A549 (cell line): ENCODE data around the gene COBL. TPM values are rescaled to one million over a fixed set of nuclear protein-coding genes. Genes with fewer than 3 reads are reported as not detected.

Source experiments
- ATAC-seq, 2 experiments: fragments of 200-7000 bp in 1 of 2; fragments of >200 bp in 1 of 2; cut with Nextera tagmentation in 1 of 2; cut with Tn5 transposase in 1 of 2; 3 replicates each; pipeline versions ENCODE4 v1.8.0 to v1.9.1; 2018 to 2020; ENCODE audit warnings: mild to moderate bottlenecking in 1 of 2, moderate library complexity in 1 of 2
- CTCF ChIA-PET: fragments of 300-600 bp; sonication (Branson Sonifier 250); formaldehyde crosslinking; extraction: SDS; loops from one replicate; lab custom pipeline; 2021; ENCODE audit warnings: antibody characterized with exemption, inconsistent platforms; lab: Yijun Ruan, JAX
- POLR2A ChIA-PET: fragments of 350-600 bp; formaldehyde crosslinking; extraction: SDS; loops from one replicate; lab custom pipeline; 2021; ENCODE audit warnings: antibody characterized with exemption, inconsistent platforms; lab: Yijun Ruan, JAX
- DNase-seq, 2 experiments: peaks; one replicate each; pipeline versions ENCODE4 v3.0.0 to v3.0.0-alpha.2; 2011 to 2016; ENCODE audit warnings: low read depth in 1 of 2, low spot score in 1 of 2
- FAIRE-seq: peaks from 2 replicates; lab custom pipeline; 2011; peaks lifted over from hg19 to GRCh38; lab: Jason Lieb, UNC
- H3K27ac ChIP-seq, 2 experiments: fragments of >200 bp; sonication (Bioruptor Twin); formaldehyde crosslinking; 3 replicates each; pipeline ENCODE4 v1.5.1; 2016 to 2017
- H3K4me1 ChIP-seq: fragments of >200 bp; sonication (Bioruptor Twin); formaldehyde crosslinking; 3 replicates; pipeline ENCODE4 v1.6.1; 2016
- H3K4me2 ChIP-seq: fragments of >200 bp; sonication (Bioruptor Twin); formaldehyde crosslinking; 3 replicates; pipeline ENCODE4 v1.6.1; 2016
- H3K4me3 ChIP-seq: fragments of >200 bp; sonication (Bioruptor Twin); formaldehyde crosslinking; 3 replicates; pipeline ENCODE4 v1.5.1; 2016
- H3K9me3 ChIP-seq: fragments of >200 bp; sonication (Bioruptor Twin); formaldehyde crosslinking; 3 replicates; pipeline ENCODE4 v1.6.1; 2016
- BHLHE40 ChIP-seq: IDR thresholded peaks from 2 replicates; pipeline ENCODE4 v1.6.1; 2012; ENCODE audit warnings: low read depth, low read length, inconsistent platforms
- CBX8 ChIP-seq: fragments of 200-600 bp; sonication (generic); IDR thresholded peaks from 2 replicates; pipeline ENCODE4 v1.6.1; 2016
- CEBPB ChIP-seq, 2 experiments: fragments of >200 bp in 1 of 2; sonication (Bioruptor Twin) in 1 of 2; formaldehyde crosslinking in 1 of 2; IDR thresholded peaks; 2 replicates each; pipeline ENCODE4 v1.6.1; 2012 to 2016
- EHF ChIP-seq: fragments of 250-450 bp; sonication (Bioruptor Pico); IDR thresholded peaks from 2 replicates; pipeline ENCODE4 v1.5.0; 2020; ENCODE audit warnings: mild to moderate bottlenecking
- EHMT2 ChIP-seq: fragments of 200-600 bp; sonication (generic); IDR thresholded peaks from 2 replicates; pipeline ENCODE4 v1.6.1; 2016; ENCODE audit warnings: antibody characterized with exemption, low read depth, mild to moderate bottlenecking, moderate library complexity
- EP300 ChIP-seq, 2 experiments: fragments of >200 bp; sonication (Bioruptor Twin); formaldehyde crosslinking; IDR thresholded peaks; 2 replicates in 1 of 2; 3 replicates in 1 of 2; pipeline ENCODE4 v1.6.1; 2016 to 2017
- FOXS1 ChIP-seq: fragments of 250-450 bp; sonication (Bioruptor Pico); IDR thresholded peaks from 2 replicates; pipeline ENCODE4 v1.5.0; 2020; ENCODE audit warnings: mild to moderate bottlenecking, moderate library complexity
- GATA3 ChIP-seq: IDR thresholded peaks from 2 replicates; pipeline ENCODE4 v1.6.1; 2012; ENCODE audit warnings: borderline replicate concordance
- HOXB5 ChIP-seq: fragments of 250-450 bp; sonication (Bioruptor Pico); IDR thresholded peaks from 2 replicates; pipeline ENCODE4 v1.5.0; 2020; ENCODE audit warnings: mild to moderate bottlenecking, moderate library complexity
- JUN ChIP-seq, 2 experiments: fragments of >200 bp; sonication (Bioruptor Twin); formaldehyde crosslinking; IDR thresholded peaks; 2 replicates in 1 of 2; 3 replicates in 1 of 2; pipeline ENCODE4 v1.6.1; 2016 to 2017
- JUNB ChIP-seq: fragments of >200 bp; sonication (Bioruptor Twin); formaldehyde crosslinking; IDR thresholded peaks from 2 replicates; pipeline ENCODE4 v1.6.1; 2016
- KDM1A ChIP-seq: fragments of 200-600 bp; sonication (generic); IDR thresholded peaks from 2 replicates; pipeline ENCODE4 v1.6.1; 2016; ENCODE audit warnings: low read depth, mild to moderate bottlenecking
- KDM5A ChIP-seq: fragments of 200-600 bp; sonication (generic); IDR thresholded peaks from 2 replicates; pipeline ENCODE4 v1.6.1; 2016; ENCODE audit warnings: antibody characterized with exemption, mild to moderate bottlenecking
- MAFK ChIP-seq: fragments of 450-650 bp; IDR thresholded peaks from 2 replicates; pipeline ENCODE4 v1.6.1; 2014; ENCODE audit not compliant: partially characterized antibody
- MYC ChIP-seq: IDR thresholded peaks from 2 replicates; pipeline ENCODE4 v1.6.1; 2012; ENCODE audit warnings: mild to moderate bottlenecking, inconsistent platforms, low read length, improper control_type of control experiment, borderline replicate concordance
- NFE2L2 ChIP-seq: fragments of 150-350 bp; conservative IDR thresholded peaks from 2 replicates; pipeline ENCODE4 v1.6.1; 2014; ENCODE audit warnings: low read length
- NPAS2 ChIP-seq: fragments of 250-450 bp; sonication (Bioruptor Pico); IDR thresholded peaks from 2 replicates; pipeline ENCODE4 v1.8.0; 2022; ENCODE audit warnings: mild to moderate bottlenecking, moderate library complexity, borderline replicate concordance
- NR3C1 ChIP-seq: fragments of >200 bp; sonication (Bioruptor Twin); formaldehyde crosslinking; IDR thresholded peaks from 3 replicates; pipeline ENCODE4 v1.6.1; 2017
- POLR2AphosphoS2 ChIP-seq: conservative IDR thresholded peaks from 2 replicates; pipeline ENCODE4 v1.6.1; 2012; ENCODE audit warnings: low read length, improper control_type of control experiment, inconsistent platforms
- RARB ChIP-seq: fragments of 250-450 bp; sonication (Bioruptor Pico); IDR thresholded peaks from 2 replicates; pipeline ENCODE4 v1.8.0; 2021; ENCODE audit warnings: mild to moderate bottlenecking, moderate library complexity
- RCOR1 ChIP-seq: fragments of 150-350 bp; IDR thresholded peaks from 2 replicates; pipeline ENCODE4 v1.6.1; 2014; ENCODE audit warnings: antibody characterized with exemption, low read length, low read depth
- RFX5 ChIP-seq: fragments of 450-650 bp; IDR thresholded peaks from 2 replicates; pipeline ENCODE4 v1.7.1; 2014; ENCODE audit warnings: antibody characterized with exemption, mild to moderate bottlenecking, moderate library complexity
- SMC3 ChIP-seq: fragments of >200 bp; sonication (Bioruptor Twin); formaldehyde crosslinking; IDR thresholded peaks from 3 replicates; pipeline ENCODE4 v1.6.1; 2018; ENCODE audit warnings: inconsistent platforms
- TP53 ChIP-seq: fragments of 250-450 bp; sonication (Bioruptor Pico); IDR thresholded peaks from 2 replicates; pipeline ENCODE4 v1.5.0; 2021; ENCODE audit warnings: mild to moderate bottlenecking, moderate library complexity
- ZC3H11A ChIP-seq: fragments of 450-650 bp; IDR thresholded peaks from 2 replicates; pipeline ENCODE4 v1.6.1; 2014; ENCODE audit warnings: antibody characterized with exemption, mild to moderate bottlenecking
- ZSCAN20 ChIP-seq: fragments of 250-450 bp; sonication (Bioruptor Pico); IDR thresholded peaks from 2 replicates; pipeline ENCODE4 v1.8.0; 2022; ENCODE audit warnings: mild to moderate bottlenecking, moderate library complexity
- WGBS: methylation state at CpG from one replicate; pipeline ENCODE4 v1.1.6; 2017; ENCODE audit errors: missing lambda C conversion rate; 5-methylcytosine and 5-hydroxymethylcytosine counted together
- polyA plus RNA-seq, 4 experiments: library from polyadenylated mRNA; depleted of rRNA in 3 of 4; stranded (reverse); fragments of >200 nt; fragmentation: RNase III in 1 of 4; extraction: RNeasy Plus Mini Kit Qiagen cat#74134 plus additional on column Dnase treatment in 1 of 4; gene quantifications; 2 replicates in 3 of 4; 3 replicates in 1 of 4; pipeline ENCODE4 v1.2.3, GENCODE V29; 2011 to 2017
- TF ChIP-seq, protein P1 (sequence below): fragments of >200 bp; sonication (Bioruptor Twin); formaldehyde crosslinking; IDR thresholded peaks from 3 replicates; pipeline ENCODE4 v1.6.1; 2016
- TF ChIP-seq, protein P2 (sequence below): IDR thresholded peaks from 2 replicates; pipeline ENCODE4 v1.6.1; 2012
- TF ChIP-seq, protein P3 (sequence below): fragments of >200 bp; sonication (Bioruptor Twin); formaldehyde crosslinking; IDR thresholded peaks from 3 replicates; pipeline ENCODE4 v1.5.1; 2016
- TF ChIP-seq, protein P4 (sequence below): IDR thresholded peaks from 2 replicates; pipeline ENCODE4 v1.6.1; 2012

COBL gene
- polyA plus RNA-seq, 2 of the 4 experiments (the other 2 are of a cell fraction), result 1.5 to 7.4 TPM

DNA sequence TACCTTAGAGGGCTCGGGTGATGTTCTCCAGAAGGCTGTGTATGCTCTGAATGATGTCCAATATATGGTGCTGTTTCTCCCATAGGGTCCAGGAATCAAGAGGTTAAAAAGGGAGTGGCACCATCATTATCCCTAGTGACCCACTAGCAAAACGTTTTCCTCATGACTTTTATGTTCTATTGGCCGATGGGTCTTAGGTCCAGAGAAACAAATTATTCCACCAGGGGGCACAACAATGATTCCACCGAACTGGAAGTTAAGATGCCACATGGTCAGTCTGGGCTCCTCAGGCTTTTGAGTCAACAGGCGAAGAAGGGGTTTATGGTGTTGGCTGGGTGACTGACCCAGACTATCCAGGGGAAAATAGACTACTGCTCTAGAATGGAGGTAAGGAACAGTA is 256.1 kb downstream of the COBL start (continued):
- no peak for TF ChIP-seq TP53 (CRISPR knock-in tag)
- TF ChIP-seq EHF (CRISPR knock-in tag), result no peak

DNA sequence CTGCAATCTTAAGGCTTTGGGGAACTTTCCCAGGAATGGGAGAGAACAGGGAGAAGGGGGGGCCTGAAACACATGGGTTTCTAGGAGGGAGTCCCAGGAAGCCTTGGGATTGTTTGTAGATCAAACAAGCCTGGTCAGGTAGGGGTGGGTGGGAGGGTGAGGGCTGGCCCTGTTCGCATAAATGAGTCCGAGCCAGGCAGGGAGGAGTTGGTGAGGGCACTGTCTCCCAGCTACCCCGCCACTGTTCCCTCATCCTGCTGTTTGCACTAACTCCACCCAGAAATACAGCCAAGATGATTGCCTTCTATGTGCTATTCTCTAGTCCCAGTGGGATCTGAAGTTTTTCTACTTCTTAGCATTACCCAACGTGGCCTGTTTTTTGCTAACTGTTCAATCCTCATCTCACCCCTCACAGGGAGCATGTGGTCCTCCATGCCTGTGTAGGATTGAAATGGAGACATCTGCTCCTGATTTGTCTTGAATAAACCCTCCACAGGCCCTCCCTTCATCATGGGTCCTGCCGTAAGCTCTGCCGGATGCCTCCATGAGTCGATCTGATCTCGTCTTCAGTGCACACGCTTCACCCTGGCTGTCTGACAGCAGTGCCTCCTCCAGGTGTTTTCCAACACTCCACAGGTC is 257.0 kb downstream of the COBL start:
- no peak overlapping the region for H3K4me3 ChIP-seq
- H3K27ac ChIP-seq, result no peak overlapping the region
- ChIA-PET CTCF (interaction anchor here (1.3 to 1.5 kb wide), 2 partner anchors 9 to 82 kb away, joined by 4 to 5 read pairs; no protein-coding TSS in a partner anchor), POLR2A (no interaction called here)
- no peak for DNase-seq
- ATAC-seq, result no peak
- 86% methylated on average over 9 of the region's 9 CpGs for WGBS
- TF ChIP-seq SMC3, result no peak
- TF ChIP-seq HOXB5 (CRISPR knock-in tag), result no peak
- TF ChIP-seq, protein P1, sequence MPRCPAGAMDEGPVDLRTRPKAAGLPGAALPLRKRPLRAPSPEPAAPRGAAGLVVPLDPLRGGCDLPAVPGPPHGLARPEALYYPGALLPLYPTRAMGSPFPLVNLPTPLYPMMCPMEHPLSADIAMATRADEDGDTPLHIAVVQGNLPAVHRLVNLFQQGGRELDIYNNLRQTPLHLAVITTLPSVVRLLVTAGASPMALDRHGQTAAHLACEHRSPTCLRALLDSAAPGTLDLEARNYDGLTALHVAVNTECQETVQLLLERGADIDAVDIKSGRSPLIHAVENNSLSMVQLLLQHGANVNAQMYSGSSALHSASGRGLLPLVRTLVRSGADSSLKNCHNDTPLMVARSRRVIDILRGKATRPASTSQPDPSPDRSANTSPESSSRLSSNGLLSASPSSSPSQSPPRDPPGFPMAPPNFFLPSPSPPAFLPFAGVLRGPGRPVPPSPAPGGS, result no peak
- no peak for TF ChIP-seq CBX8
- no peak for TF ChIP-seq POLR2AphosphoS2
- no peak for TF ChIP-seq NPAS2 (CRISPR knock-in tag)
- no peak for TF ChIP-seq FOXS1
- TF ChIP-seq JUN (IDR thresholded peaks at IDR 0.05), result no peak
- TF ChIP-seq RFX5, result no peak
- no peak for TF ChIP-seq JUNB
- TF ChIP-seq NFE2L2, result no peak
- no peak for TF ChIP-seq ZSCAN20
- TF ChIP-seq, all 56 proteins: peak for 0
- Histone ChIP-seq H3K4me1 (no peaks in the 10 kb centered on the region), H3K9me3 (no peaks in the 10 kb centered on the region), H3K4me2 (no peak overlapping the region)
- no peak for FAIRE-seq

DNA sequence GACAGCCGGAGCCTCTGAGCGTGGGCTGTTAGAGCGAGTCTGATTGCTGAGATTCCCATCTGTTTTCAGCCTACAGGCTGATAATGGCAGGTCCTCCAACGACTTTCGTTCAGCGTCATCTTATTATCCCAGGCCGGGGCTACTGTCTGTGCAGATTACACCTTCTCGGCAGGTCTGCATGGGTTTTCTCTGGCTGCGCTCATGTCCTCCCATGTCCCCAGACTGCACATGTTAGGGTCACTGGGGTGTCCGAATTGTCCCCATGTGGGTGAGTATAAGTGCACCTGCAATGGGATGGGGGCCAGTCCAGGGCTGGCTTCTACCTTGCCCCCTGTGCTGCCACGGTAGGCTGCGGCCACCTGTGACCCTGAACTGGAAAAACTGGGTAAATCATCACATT is 257.8 kb downstream of the COBL start:
- no peak for ATAC-seq
- Histone ChIP-seq H3K4me3 (no peak overlapping the region), H3K27ac (no peak overlapping the region), H3K4me2 (no peak overlapping the region), H3K9me3 (no peaks in the 10 kb centered on the region), H3K4me1 (no peaks in the 10 kb centered on the region)
- ChIA-PET POLR2A (no interaction called here), CTCF (no interaction called here)
- TF ChIP-seq NR3C1 (no peak), RFX5 (no peak), MYC (no peak), KDM5A (no peak), EHF (CRISPR knock-in tag) (no peak), RARB (CRISPR knock-in tag) (no peak), BHLHE40 (no peak), EHMT2 (no peak), JUN (IDR thresholded peaks at IDR 0.05) (no peak), ZC3H11A (no peak), CEBPB (IDR thresholded peaks at IDR 0.05) (no peak), EP300 (IDR thresholded peaks at IDR 0.05) (no peak), SMC3 (no peak), RCOR1 (no peak), KDM1A (no peak), GATA3 (no peak), MAFK (no peak)
- TF ChIP-seq, protein P2, sequence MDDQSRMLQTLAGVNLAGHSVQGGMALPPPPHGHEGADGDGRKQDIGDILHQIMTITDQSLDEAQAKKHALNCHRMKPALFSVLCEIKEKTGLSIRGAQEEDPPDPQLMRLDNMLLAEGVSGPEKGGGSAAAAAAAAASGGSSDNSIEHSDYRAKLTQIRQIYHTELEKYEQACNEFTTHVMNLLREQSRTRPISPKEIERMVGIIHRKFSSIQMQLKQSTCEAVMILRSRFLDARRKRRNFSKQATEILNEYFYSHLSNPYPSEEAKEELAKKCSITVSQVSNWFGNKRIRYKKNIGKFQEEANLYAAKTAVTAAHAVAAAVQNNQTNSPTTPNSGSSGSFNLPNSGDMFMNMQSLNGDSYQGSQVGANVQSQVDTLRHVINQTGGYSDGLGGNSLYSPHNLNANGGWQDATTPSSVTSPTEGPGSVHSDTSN, result no peak
- TF ChIP-seq, protein P3, sequence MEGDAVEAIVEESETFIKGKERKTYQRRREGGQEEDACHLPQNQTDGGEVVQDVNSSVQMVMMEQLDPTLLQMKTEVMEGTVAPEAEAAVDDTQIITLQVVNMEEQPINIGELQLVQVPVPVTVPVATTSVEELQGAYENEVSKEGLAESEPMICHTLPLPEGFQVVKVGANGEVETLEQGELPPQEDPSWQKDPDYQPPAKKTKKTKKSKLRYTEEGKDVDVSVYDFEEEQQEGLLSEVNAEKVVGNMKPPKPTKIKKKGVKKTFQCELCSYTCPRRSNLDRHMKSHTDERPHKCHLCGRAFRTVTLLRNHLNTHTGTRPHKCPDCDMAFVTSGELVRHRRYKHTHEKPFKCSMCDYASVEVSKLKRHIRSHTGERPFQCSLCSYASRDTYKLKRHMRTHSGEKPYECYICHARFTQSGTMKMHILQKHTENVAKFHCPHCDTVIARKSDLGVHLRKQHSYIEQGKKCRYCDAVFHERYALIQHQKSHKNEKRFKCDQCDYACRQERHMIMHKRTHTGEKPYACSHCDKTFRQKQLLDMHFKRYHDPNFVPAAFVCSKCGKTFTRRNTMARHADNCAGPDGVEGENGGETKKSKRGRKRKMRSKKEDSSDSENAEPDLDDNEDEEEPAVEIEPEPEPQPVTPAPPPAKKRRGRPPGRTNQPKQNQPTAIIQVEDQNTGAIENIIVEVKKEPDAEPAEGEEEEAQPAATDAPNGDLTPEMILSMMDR, result no peak
- TF ChIP-seq, protein P4, sequence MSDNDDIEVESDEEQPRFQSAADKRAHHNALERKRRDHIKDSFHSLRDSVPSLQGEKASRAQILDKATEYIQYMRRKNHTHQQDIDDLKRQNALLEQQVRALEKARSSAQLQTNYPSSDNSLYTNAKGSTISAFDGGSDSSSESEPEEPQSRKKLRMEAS, result no peak
- WGBS, result 90% methylated on average over 12 of the region's 12 CpGs
- DNase-seq, result no peak
- FAIRE-seq, result no peak
